H1 (cell line): ENCODE data around the gene TP73.

Experiments
- CTCF ChIP-seq, 3 experiments: IDR thresholded peaks; 1 replicate in 2 of 3; 2 replicates in 1 of 3; pipeline versions ENCODE4 v1.5.1 to v1.6.1; 2011; ENCODE audit warnings: low read length in 3 of 3, mild to moderate bottlenecking in 3 of 3, inconsistent platforms in 2 of 3, low read depth in 1 of 3, moderate library complexity in 1 of 3; ENCODE audit not compliant: insufficient read depth in 1 of 3; ENCODE audit errors: control extremely low read depth in 1 of 3
- EP300 ChIP-seq, 2 experiments: IDR thresholded peaks; 1 replicate in 1 of 2; 2 replicates in 1 of 2; pipeline ENCODE4 v1.6.1; 2011 to 2012; ENCODE audit warnings: low read depth in 2 of 2, low read length in 2 of 2, mild to moderate bottlenecking in 2 of 2, borderline replicate concordance in 1 of 2, inconsistent platforms in 1 of 2, moderate library complexity in 1 of 2
- PHF8 ChIP-seq: fragments of 200-600 bp; sonication (generic); conservative IDR thresholded peaks from 2 replicates; pipeline ENCODE4 v1.7.1; 2012; ENCODE audit warnings: low read depth, mild to moderate bottlenecking, inconsistent platforms, low read length, moderate library complexity
- RBBP5 ChIP-seq: IDR thresholded peaks from 2 replicates; pipeline ENCODE4 v1.7.1; 2012; ENCODE audit warnings: low read depth, mild to moderate bottlenecking, inconsistent platforms, low read length, moderate library complexity, borderline replicate concordance
- RFX5 ChIP-seq: IDR thresholded peaks from 2 replicates; pipeline ENCODE4 v1.6.1; 2011; ENCODE audit warnings: low read depth, low read length, improper control_type of control experiment, borderline replicate concordance
- TF ChIP-seq, protein P1 (sequence below): IDR thresholded peaks from 2 replicates; pipeline ENCODE4 v1.6.1; 2012; ENCODE audit warnings: inconsistent platforms

DNA sequence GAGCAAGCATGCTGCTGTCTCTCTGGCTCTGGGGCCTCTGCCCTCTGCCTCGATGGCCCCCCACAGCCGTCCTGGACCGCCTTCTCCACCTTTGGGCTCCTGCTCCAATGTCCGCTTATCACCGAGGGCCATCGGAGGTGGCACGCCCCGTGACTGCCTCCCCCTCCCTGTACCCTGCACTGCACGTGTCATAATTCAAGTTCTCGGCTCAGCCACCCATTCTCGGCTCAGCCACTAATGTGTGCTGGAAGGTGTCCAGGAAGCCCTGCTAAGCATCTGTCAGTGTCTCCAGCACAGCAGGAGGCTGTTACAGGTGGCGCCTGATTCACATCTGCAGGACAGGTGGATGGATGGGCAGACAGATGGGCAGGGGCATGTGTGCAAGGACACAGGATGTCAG lies 45.5 kb downstream of the TP73 start:
- TF ChIP-seq PHF8 (no peak), CTCF (IDR thresholded peaks at IDR 0.05; ENCODE audit: control extremely low read depth in 1 of 3, insufficient read depth in 1 of 3, low read depth in 1 of 3, low read length in 3 of 3) (no peak), RBBP5 (no peak), EP300 (IDR thresholded peaks at IDR 0.05; ENCODE audit: borderline replicate concordance in 1 of 2, low read depth in 2 of 2, low read length in 2 of 2) (no peak), RFX5 (no peak)
- TF ChIP-seq, protein P1, sequence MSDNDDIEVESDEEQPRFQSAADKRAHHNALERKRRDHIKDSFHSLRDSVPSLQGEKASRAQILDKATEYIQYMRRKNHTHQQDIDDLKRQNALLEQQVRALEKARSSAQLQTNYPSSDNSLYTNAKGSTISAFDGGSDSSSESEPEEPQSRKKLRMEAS = no peak
